OCI-LY3 (cell line): ENCODE data around the gene ARHGAP10.

Experiments
- H2AFZ ChIP-seq: fragments of 200-600, 300-600 bp; shearing (Covaris generic); 2 replicates; pipeline ENCODE4 v1.6.0; 2014; ENCODE audit warnings: antibody characterized with exemption, low read depth, low read length
- H3K27ac ChIP-seq: fragments of 200-600, 300-600 bp; sonication (generic); 2 replicates; pipeline ENCODE4 v1.5.1; 2014; ENCODE audit warnings: mild to moderate bottlenecking, low read length, moderate library complexity, mixed read lengths
- H3K27me3 ChIP-seq: fragments of 200-600, 300-600 bp; sonication (generic); 2 replicates; pipeline ENCODE4 v1.6.1; 2014; ENCODE audit warnings: low read depth, low read length, mixed read lengths
- H3K36me3 ChIP-seq: fragments of 200-600, 300-600 bp; sonication (generic); replicated peaks from 2 replicates; pipeline ENCODE3; 2014; ENCODE audit warnings: low read depth, low read length, mixed read lengths
- H3K4me1 ChIP-seq: fragments of 300-600, 200-600 bp; sonication (generic); 2 replicates; pipeline ENCODE4 v1.6.1; 2014; ENCODE audit warnings: low read length, mixed read lengths
- H3K4me2 ChIP-seq: fragments of 200-600, 300-600 bp; sonication (generic); 2 replicates; pipeline ENCODE4 v1.6.1; 2014; ENCODE audit warnings: low read length, mixed read lengths
- H3K4me3 ChIP-seq: fragments of 300-600, 200-600 bp; sonication (generic); 2 replicates; pipeline ENCODE4 v1.5.1; 2014; ENCODE audit warnings: antibody characterized with exemption, mild to moderate bottlenecking, low read length, moderate library complexity
- H3K79me2 ChIP-seq: fragments of 300-600, 200-600 bp; shearing (Covaris generic); 2 replicates; pipeline ENCODE4 v1.6.1; 2014; ENCODE audit warnings: mild to moderate bottlenecking, low read length, mixed read lengths
- H3K9ac ChIP-seq: fragments of 300-600, 200-600 bp; shearing (Covaris generic); 2 replicates; pipeline ENCODE4 v1.6.0; 2014; ENCODE audit warnings: mild to moderate bottlenecking, low read length, moderate library complexity
- H3K9me3 ChIP-seq: fragments of 200-600, 300-600 bp; shearing (Covaris generic); 2 replicates; pipeline ENCODE4 v1.6.1; 2014; ENCODE audit warnings: low read length, mixed read lengths; ENCODE audit not compliant: insufficient read depth
- H4K20me1 ChIP-seq: fragments of 200-600, 300-600 bp; sonication (generic); 2 replicates; pipeline ENCODE4 v1.6.1; 2016; ENCODE audit warnings: low read length, mixed read lengths; ENCODE audit not compliant: insufficient read depth
- CTCF ChIP-seq: fragments of 200-600, 300-600 bp; sonication (generic); IDR thresholded peaks from 2 replicates; pipeline ENCODE4 v1.5.1; 2014; ENCODE audit warnings: antibody characterized with exemption, low read length, low read depth
- EZH2phosphoT487 ChIP-seq: fragments of 200-600 bp; shearing (Covaris generic); IDR thresholded peaks from 2 replicates; pipeline ENCODE4 v1.6.1; 2018; ENCODE audit warnings: antibody characterized with exemption, mixed run types, low read depth

The ARHGAP10 gene

GRCh38 chr4:148108766-148109165 is 376.9 kb downstream of the ARHGAP10 start:
- no peaks in the 10 kb centered on the region for H3K9me3 ChIP-seq
- H3K4me2 ChIP-seq, result no peak overlapping the region
- H3K4me1 ChIP-seq, result no peaks in the 10 kb centered on the region
- TF ChIP-seq EZH2phosphoT487 (no peak), CTCF (no peak)
- H3K27me3 ChIP-seq, result no peaks in the 10 kb centered on the region
- H4K20me1 ChIP-seq, result no peaks in the 10 kb centered on the region
- H3K27ac ChIP-seq, result no peak overlapping the region
- no peaks in the 10 kb centered on the region for H3K79me2 ChIP-seq
- no peak overlapping the region for H2AFZ ChIP-seq
- no peak overlapping the region for H3K4me3 ChIP-seq
- H3K36me3 ChIP-seq, result no peaks in the 10 kb centered on the region
- no peak overlapping the region for H3K9ac ChIP-seq

- H3K27me3 ChIP-seq, result no peaks in the 10 kb centered on the region
- no peak overlapping the region for H3K4me3 ChIP-seq
- no peaks in the 10 kb centered on the region for H3K79me2 ChIP-seq
- no peaks in the 10 kb centered on the region for H3K36me3 ChIP-seq
- H3K9ac ChIP-seq, result no peak overlapping the region
- TF ChIP-seq EZH2phosphoT487, result no peak
- H3K4me2 ChIP-seq, result no peak overlapping the region
- no peaks in the 10 kb centered on the region for H4K20me1 ChIP-seq
- H2AFZ ChIP-seq, result no peak overlapping the region
- H3K9me3 ChIP-seq, result no peaks in the 10 kb centered on the region
- H3K27ac ChIP-seq, result no peak overlapping the region
- H3K4me1 ChIP-seq, result no peaks in the 10 kb centered on the region
Observed at GRCh38 chr4:148109216-148109615, 377.3 kb downstream of the ARHGAP10 start.

GRCh38 chr4:148110169-148110568 is 378.3 kb downstream of the ARHGAP10 start:
- Histone ChIP-seq H3K27me3 (no peaks in the 10 kb centered on the region), H3K27ac (no peak overlapping the region), H3K79me2 (no peaks in the 10 kb centered on the region), H4K20me1 (no peaks in the 10 kb centered on the region), H3K4me3 (no peak overlapping the region), H3K9ac (no peak overlapping the region), H3K4me1 (no peaks in the 10 kb centered on the region), H3K9me3 (no peaks in the 10 kb centered on the region), H2AFZ (no peak overlapping the region), H3K4me2 (no peak overlapping the region), H3K36me3 (no peaks in the 10 kb centered on the region)
- TF ChIP-seq EZH2phosphoT487 (no peak), CTCF (no peak)

- H2AFZ ChIP-seq, result no peak overlapping the region
- no peak overlapping the region for H3K4me2 ChIP-seq
- H3K4me3 ChIP-seq, result no peak overlapping the region
- no peaks in the 10 kb centered on the region for H4K20me1 ChIP-seq
- no peaks in the 10 kb centered on the region for H3K79me2 ChIP-seq
- H3K27me3 ChIP-seq, result no peaks in the 10 kb centered on the region
- TF ChIP-seq EZH2phosphoT487 (no peak), CTCF (no peak)
- H3K9ac ChIP-seq, result no peak overlapping the region
- H3K27ac ChIP-seq, result no peak overlapping the region
- no peaks in the 10 kb centered on the region for H3K36me3 ChIP-seq
- peaks cover 10% of the 10 kb centered on the region for H3K4me1 ChIP-seq
- no peaks in the 10 kb centered on the region for H3K9me3 ChIP-seq
Observed at GRCh38 chr4:148112231-148112982, 380.5 kb downstream of the ARHGAP10 start.
